Smooth muscle cell (in vitro differentiated cells): ENCODE measurements around the gene HS3ST4. TPM values are rescaled to one million over a fixed set of nuclear protein-coding genes. Genes with fewer than 3 reads are reported as not detected.

Experiments used
- DNase-seq: peaks from one replicate; lab custom pipeline; 2025; ENCODE audit not compliant: unreplicated experiment; lab: John Stamatoyannopoulos, UW
- H2AFZ ChIP-seq: fragments of 200-600 bp; sonication (generic); 2 replicates; pipeline ENCODE4 v1.6.0; 2016; ENCODE audit warnings: antibody characterized with exemption, low read depth, mild to moderate bottlenecking
- H3F3A ChIP-seq: fragments of 200-600 bp; sonication (generic); 2 replicates; pipeline ENCODE4 v1.6.0; 2017; ENCODE audit warnings: antibody characterized with exemption, low read depth
- H3K27ac ChIP-seq: fragments of 200-600 bp; sonication (generic); 2 replicates; pipeline ENCODE4 v1.5.1; 2016; ENCODE audit warnings: low read depth, mild to moderate bottlenecking
- H3K27me3 ChIP-seq: fragments of 200-600 bp; sonication (generic); 2 replicates; pipeline ENCODE4 v1.6.1; 2016; ENCODE audit warnings: low read depth, mild to moderate bottlenecking
- H3K36me3 ChIP-seq: fragments of 200-600 bp; sonication (generic); 2 replicates; pipeline ENCODE4 v1.5.1; 2016; ENCODE audit warnings: low read depth
- H3K4me1 ChIP-seq: fragments of 200-600 bp; sonication (generic); 2 replicates; pipeline ENCODE4 v1.5.1; 2016; ENCODE audit warnings: low read depth
- H3K4me2 ChIP-seq: fragments of 200-600 bp; sonication (generic); 2 replicates; pipeline ENCODE4 v1.6.0; 2016; ENCODE audit warnings: mild to moderate bottlenecking
- H3K4me3 ChIP-seq: fragments of 200-600 bp; sonication (generic); 2 replicates; pipeline ENCODE4 v1.5.1; 2016; ENCODE audit warnings: mild to moderate bottlenecking
- H3K79me2 ChIP-seq: fragments of 200-600 bp; sonication (generic); 2 replicates; pipeline ENCODE4 v1.6.0; 2016; ENCODE audit warnings: low read depth, mild to moderate bottlenecking
- H3K9ac ChIP-seq: fragments of 200-600 bp; sonication (generic); 2 replicates; pipeline ENCODE4 v1.6.0; 2016; ENCODE audit warnings: low read depth
- H3K9me3 ChIP-seq: fragments of 200-600 bp; sonication (generic); replicated peaks from 2 replicates; pipeline ENCODE4 v1.5.1; 2016; ENCODE audit warnings: low read depth
- H4K20me1 ChIP-seq: fragments of 200-600 bp; sonication (generic); 2 replicates; pipeline ENCODE4 v1.6.0; 2016; ENCODE audit warnings: low read depth
- CTCF ChIP-seq: fragments of 200-600 bp; sonication (generic); IDR thresholded peaks from 2 replicates; pipeline ENCODE4 v1.5.1; 2017; ENCODE audit warnings: borderline replicate concordance, mild to moderate bottlenecking, antibody characterized with exemption; ENCODE audit not compliant: insufficient read depth, poor library complexity, severe bottlenecking
- WGBS: methylation state at CpG from one replicate; pipeline ENCODE4 v1.1.7; 2016; ENCODE audit warnings: low lambda C conversion rate; 5-methylcytosine and 5-hydroxymethylcytosine counted together
- polyA plus RNA-seq: library from polyadenylated mRNA; unstranded; fragments of >200 nt; fragmentation: Nextera tagmentation; extraction: Ambion mirVana; gene quantifications from 2 replicates; pipeline ENCODE4 v1.2.1, GENCODE V29; 2016
- total RNA-seq: library from RNA; depleted of rRNA; stranded (reverse); fragments of >200 nt; gene quantifications from 2 replicates; pipeline ENCODE4 v1.2.3, GENCODE V29; 2014

HS3ST4 gene
- total and polyA plus RNA-seq, 2 experiments from 2014 or later = 0.29 to 2.2 TPM

DNA sequence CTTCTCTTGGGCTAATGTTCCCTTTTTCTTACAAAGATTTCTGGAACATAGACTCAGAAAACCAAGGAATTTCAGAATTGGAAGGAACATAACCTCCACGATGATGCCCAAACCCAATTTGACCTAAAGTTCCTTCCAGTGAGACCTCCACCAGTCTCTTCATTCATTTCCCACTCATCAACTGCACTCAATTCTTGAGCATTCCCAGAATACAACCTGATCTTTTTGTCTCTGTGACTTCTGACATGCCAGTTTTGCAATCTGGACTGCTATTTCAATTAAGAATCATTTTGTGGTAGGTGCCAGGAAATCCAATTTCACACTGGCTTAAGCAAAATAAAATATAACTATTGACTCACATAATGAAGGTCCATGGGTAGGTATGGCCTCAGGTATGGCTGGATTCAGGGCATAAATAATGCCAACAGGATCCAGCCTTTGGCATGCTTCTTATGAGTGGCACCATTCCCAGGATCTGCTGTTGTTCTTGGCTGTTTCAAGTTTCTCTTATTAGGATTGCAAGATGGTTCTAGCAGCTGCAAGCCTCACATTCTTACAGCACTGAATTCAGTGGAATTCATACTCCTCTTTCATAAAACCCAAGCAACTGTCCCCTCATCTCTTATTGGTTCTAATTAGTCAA lies 184.3 kb downstream of the HS3ST4 start:
- no peaks in the 10 kb centered on the region for H3K27me3 ChIP-seq
- no peak for DNase-seq
- no peaks in the 10 kb centered on the region for H3K36me3 ChIP-seq

DNA sequence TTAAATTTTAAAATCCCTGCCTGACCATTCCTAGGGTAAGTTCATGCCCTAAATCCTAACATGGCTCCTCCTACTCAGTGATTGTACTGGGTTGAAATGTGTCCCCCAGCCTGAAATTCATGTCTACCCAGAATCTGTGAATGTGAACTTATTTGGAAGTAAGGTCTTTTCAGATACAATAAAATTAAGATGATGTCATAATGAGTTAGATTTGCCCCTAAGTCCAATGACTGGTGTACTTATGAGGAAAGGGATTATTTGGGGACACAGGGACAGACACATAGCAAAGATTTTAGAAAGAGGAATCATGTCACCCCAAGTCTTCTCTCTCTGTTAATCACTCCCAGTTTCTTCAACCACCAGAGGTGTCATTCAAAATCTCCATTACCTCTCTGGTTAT lies 185.3 kb downstream of the HS3ST4 start:
- H3K4me1 ChIP-seq = no peaks in the 10 kb centered on the region
- no peak overlapping the region for H3K4me2 ChIP-seq
- no peak for DNase-seq
- H3K9ac ChIP-seq = no peak overlapping the region
- no peak overlapping the region for H3K4me3 ChIP-seq
- no peak for TF ChIP-seq CTCF
- peaks cover 6% of the 10 kb centered on the region for H3K27me3 ChIP-seq
- H3K9me3 ChIP-seq = no peaks in the 10 kb centered on the region
- H3K36me3 ChIP-seq = no peaks in the 10 kb centered on the region
- no peak overlapping the region for H2AFZ ChIP-seq
- no peaks in the 10 kb centered on the region for H4K20me1 ChIP-seq
- no peaks in the 10 kb centered on the region for H3K79me2 ChIP-seq
- H3F3A ChIP-seq = no peaks in the 10 kb centered on the region
- H3K27ac ChIP-seq = no peak overlapping the region

More for the DNA sequence above, 184.3 kb downstream of the HS3ST4 start:
- Histone ChIP-seq H2AFZ (no peak overlapping the region), H3K4me1 (no peaks in the 10 kb centered on the region), H3K4me2 (no peak overlapping the region), H3K9ac (no peak overlapping the region), H3K27ac (no peak overlapping the region), H3F3A (no peaks in the 10 kb centered on the region), H3K4me3 (no peak overlapping the region), H3K79me2 (no peaks in the 10 kb centered on the region), H3K9me3 (no peaks in the 10 kb centered on the region), H4K20me1 (no peaks in the 10 kb centered on the region)
- no peak for TF ChIP-seq CTCF
- WGBS = 96% methylated on average over 1 of the region's 1 CpG

DNA sequence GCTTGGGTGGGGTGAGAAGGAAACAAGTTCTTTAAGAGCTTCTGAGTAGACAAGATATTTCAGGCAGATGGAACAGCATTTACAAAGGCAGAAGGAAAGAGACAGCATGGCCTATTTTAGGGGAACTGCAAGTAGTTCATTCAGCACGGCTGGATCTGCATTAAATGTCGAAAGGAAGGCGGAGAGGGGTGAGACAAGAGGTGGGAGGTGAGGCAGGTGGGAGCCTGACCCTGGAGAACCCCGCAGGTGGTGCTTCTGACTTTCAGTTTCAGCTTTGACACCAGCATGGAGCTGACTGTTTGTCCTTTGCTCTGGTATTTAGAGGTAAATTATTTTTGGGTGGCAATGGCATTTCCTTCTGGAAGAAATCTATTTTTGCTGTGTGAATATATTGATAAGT lies 194.8 kb downstream of the HS3ST4 start:
- H3K36me3 ChIP-seq = no peaks in the 10 kb centered on the region
- no peak overlapping the region for H3K4me2 ChIP-seq
- WGBS = 94% methylated on average over 4 of the region's 4 CpGs
- no peaks in the 10 kb centered on the region for H3K9me3 ChIP-seq
- H4K20me1 ChIP-seq = no peaks in the 10 kb centered on the region
- no peak overlapping the region for H2AFZ ChIP-seq
- H3K4me3 ChIP-seq = no peak overlapping the region
- no peaks in the 10 kb centered on the region for H3K79me2 ChIP-seq
- no peak for TF ChIP-seq CTCF
- peaks cover 10% of the 10 kb centered on the region for H3K27me3 ChIP-seq
- DNase-seq = no peak
- no peaks in the 10 kb centered on the region for H3F3A ChIP-seq
- H3K27ac ChIP-seq = no peak overlapping the region
- H3K9ac ChIP-seq = no peak overlapping the region
- H3K4me1 ChIP-seq = no peaks in the 10 kb centered on the region

- DNase-seq = no peak
- WGBS = 42% methylated on average over 7 of the region's 7 CpGs
Observed at GRCh38 chr16:25888868-25889267, 197.1 kb downstream of the HS3ST4 start.

More at GRCh38 chr16:25888868-25889267, 197.1 kb downstream of the HS3ST4 start:
- TF ChIP-seq CTCF = no peak
- Histone ChIP-seq H3F3A (no peaks in the 10 kb centered on the region), H3K27ac (no peak overlapping the region), H3K9me3 (no peaks in the 10 kb centered on the region), H3K4me1 (no peaks in the 10 kb centered on the region), H3K4me2 (no peak overlapping the region), H3K27me3 (peaks cover 8% of the 10 kb centered on the region), H4K20me1 (no peaks in the 10 kb centered on the region), H2AFZ (no peak overlapping the region), H3K79me2 (no peaks in the 10 kb centered on the region), H3K36me3 (no peaks in the 10 kb centered on the region), H3K4me3 (no peak overlapping the region), H3K9ac (no peak overlapping the region)
